Brain microvascular endothelial cell (primary cell): ENCODE measurements around the gene MAD1L1.

ENCODE experiments used
- DNase-seq: peaks from one replicate; pipeline ENCODE4 v3.0.0-alpha.2; 2020
- H3K27ac ChIP-seq: fragments of 250-450 bp; sonication (Bioruptor Pico); 2 replicates; pipeline ENCODE4 v1.5.1; 2020; ENCODE audit warnings: mild to moderate bottlenecking, moderate library complexity
- H3K27me3 ChIP-seq: fragments of 250-450 bp; sonication (Bioruptor Pico); replicated peaks from 2 replicates; pipeline ENCODE4 v1.5.1; 2020; ENCODE audit warnings: mild to moderate bottlenecking
- H3K36me3 ChIP-seq: fragments of 250-450 bp; sonication (Bioruptor Pico); replicated peaks from 2 replicates; pipeline ENCODE4 v1.5.1; 2020; ENCODE audit warnings: mild to moderate bottlenecking
- H3K4me3 ChIP-seq: 2 replicates; pipeline ENCODE4 v1.5.1; 2011; ENCODE audit warnings: low read depth, mild to moderate bottlenecking, control low read depth, low read length, moderate library complexity
- CTCF ChIP-seq: IDR thresholded peaks from 2 replicates; pipeline ENCODE4 v1.5.1; 2011; ENCODE audit warnings: low read depth, mild to moderate bottlenecking, moderate library complexity, low read length, control low read depth, inconsistent platforms; ENCODE audit errors: missing control alignments
- in situ Hi-C: cut with HindIII; loops from 2 replicates; pipeline ENCODE4 v1.10.0; 2017; ENCODE audit warnings: low sequenced_read_pairs, low pct_ligation_motif_present

Gene MAD1L1

GRCh38 chr7:2009541-2010001 is 223.2 kb downstream of the MAD1L1 start:
- DNase-seq: no peak
- H3K4me3 ChIP-seq: no peak overlapping the region
- no peak for TF ChIP-seq CTCF
- H3K27ac ChIP-seq: no peak overlapping the region
- no peaks in the 10 kb centered on the region for H3K27me3 ChIP-seq
- in situ Hi-C loops: no loop called here
- no peaks in the 10 kb centered on the region for H3K36me3 ChIP-seq

GRCh38 chr7:2008936-2009540 is 223.7 kb downstream of the MAD1L1 start:
- no peak overlapping the region for H3K4me3 ChIP-seq
- TF ChIP-seq CTCF: no peak
- H3K27ac ChIP-seq: no peak overlapping the region
- H3K36me3 ChIP-seq: no peaks in the 10 kb centered on the region
- H3K27me3 ChIP-seq: no peaks in the 10 kb centered on the region
- in situ Hi-C loops: no loop called here
- DNase-seq: no peak

GRCh38 chr7:2008101-2008935 is 224.4 kb downstream of the MAD1L1 start:
- H3K4me3 ChIP-seq: no peak overlapping the region
- TF ChIP-seq CTCF: no peak
- DNase-seq: no peak
- H3K27me3 ChIP-seq: no peaks in the 10 kb centered on the region
- H3K27ac ChIP-seq: no peak overlapping the region
- H3K36me3 ChIP-seq: no peaks in the 10 kb centered on the region
- in situ Hi-C loops: no loop called here

- Histone ChIP-seq H3K4me3 (no peak overlapping the region), H3K27me3 (no peaks in the 10 kb centered on the region), H3K36me3 (no peaks in the 10 kb centered on the region), H3K27ac (no peak overlapping the region)
- no peak for TF ChIP-seq CTCF
- no peak for DNase-seq
- in situ Hi-C loops: no loop called here
These were observed 225.2 kb downstream of the MAD1L1 start for GRCh38 chr7:2007551-2007950.

GRCh38 chr7:2006921-2007381 is 225.8 kb downstream of the MAD1L1 start:
- TF ChIP-seq CTCF: no peak
- no peak overlapping the region for H3K27ac ChIP-seq
- no peak overlapping the region for H3K4me3 ChIP-seq
- DNase-seq: no peak
- no peaks in the 10 kb centered on the region for H3K27me3 ChIP-seq
- in situ Hi-C loops: no loop called here
- H3K36me3 ChIP-seq: no peaks in the 10 kb centered on the region
